Measurements from ENCODE around the gene TGFBR3. TPM values are rescaled to one million over a fixed set of nuclear protein-coding genes. Genes with fewer than 3 reads are reported as not detected.

TGFBR3 gene
- total RNA-seq, 1 donor from 2014 or later: 125 TPM

DNA sequence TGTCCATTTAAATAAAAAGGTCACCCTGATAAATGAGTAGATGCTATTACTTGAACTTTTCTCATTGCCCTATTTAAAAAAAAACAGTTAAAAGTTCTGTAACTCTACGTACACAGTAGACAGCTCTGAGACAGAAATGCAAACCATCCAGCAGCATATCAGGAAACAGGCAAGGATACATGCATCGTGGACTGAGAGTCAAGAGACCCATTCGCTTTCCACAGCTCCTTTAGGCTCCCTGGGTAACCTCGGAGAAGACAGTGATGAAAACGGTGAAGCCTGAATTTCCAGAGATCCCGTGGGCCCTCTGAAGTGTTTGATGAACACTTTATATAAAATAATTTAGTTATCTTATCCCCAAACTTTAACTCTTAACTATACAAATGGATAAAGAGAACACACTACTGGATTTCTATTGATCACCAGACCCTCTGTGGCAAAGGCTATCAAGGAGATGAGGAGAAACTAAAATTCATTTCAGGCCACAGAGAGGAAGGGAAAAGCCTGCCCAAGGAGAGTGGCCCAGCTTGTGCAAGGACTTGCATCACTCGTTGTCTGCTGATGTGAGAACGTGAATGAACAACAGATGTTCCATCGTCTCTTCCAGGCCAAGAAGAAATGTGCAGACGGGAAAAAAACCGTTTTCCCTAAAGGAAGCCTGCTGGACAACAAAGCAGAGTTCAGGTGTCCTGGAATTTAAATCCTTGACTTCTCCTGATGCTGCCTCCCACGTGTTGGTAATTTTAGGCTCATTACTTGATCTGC, 131.0 kb downstream of the TGFBR3 start:
- DNase-seq: peak; percentile 91

DNA sequence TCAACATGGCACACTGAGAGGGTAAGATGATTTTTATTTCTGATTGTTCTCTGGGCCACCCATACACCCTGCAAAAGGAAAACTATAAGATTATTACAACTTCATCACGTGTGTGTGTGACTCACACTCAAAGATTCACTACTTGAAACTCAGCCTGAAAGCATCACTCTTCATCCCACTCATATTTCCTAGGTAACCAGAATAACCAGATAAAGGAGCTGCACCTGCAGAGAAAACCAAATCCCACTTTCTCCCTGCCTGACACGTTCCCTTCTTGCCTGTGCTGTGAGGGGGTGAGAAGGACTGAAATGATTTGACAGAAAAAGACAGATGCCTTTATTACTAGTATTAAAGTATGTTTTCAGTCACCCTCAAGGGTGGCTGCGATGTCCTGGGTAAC, 131.6 kb downstream of the TGFBR3 start:
- DNase-seq: no peak

DNA sequence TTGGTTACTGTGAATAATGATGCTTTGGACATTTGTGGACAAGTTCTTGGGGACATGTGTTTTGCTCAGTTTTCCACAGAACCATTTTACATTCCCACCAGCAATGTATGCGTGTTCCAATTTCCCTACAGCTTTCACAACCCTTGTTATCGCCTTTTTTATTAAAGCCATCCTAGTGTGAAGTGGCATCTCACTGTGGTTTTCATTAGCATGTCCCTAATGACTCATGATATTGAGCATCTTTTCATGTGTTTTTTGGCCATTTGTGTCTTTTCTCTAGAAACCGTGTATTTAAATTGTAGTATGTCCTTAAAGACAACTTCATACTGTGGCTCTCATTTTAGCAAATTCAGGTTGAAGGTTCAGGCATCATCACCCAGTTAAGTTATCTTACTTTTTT, 132.1 kb downstream of the TGFBR3 start:
- DNase-seq: no peak

DNA sequence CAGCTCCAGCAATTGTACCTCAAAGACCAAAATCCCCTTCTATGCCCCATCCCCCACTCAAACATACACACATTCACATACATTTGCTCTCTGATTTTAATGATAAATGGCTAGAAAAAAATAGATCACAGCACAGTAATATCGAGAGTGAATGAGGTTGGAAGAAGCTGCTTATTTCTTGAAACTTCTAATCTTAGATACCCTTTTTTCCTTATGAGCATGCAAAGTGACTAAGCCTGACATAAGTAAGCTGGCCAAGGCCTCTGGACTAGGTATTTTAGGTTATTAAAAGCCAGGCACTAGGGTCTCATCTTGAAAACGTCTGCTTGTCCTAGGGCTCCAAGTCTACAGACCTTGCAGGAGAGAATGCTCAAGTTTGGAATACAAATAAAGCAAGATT, 133.6 kb downstream of the TGFBR3 start:
- DNase-seq: no peak

DNA sequence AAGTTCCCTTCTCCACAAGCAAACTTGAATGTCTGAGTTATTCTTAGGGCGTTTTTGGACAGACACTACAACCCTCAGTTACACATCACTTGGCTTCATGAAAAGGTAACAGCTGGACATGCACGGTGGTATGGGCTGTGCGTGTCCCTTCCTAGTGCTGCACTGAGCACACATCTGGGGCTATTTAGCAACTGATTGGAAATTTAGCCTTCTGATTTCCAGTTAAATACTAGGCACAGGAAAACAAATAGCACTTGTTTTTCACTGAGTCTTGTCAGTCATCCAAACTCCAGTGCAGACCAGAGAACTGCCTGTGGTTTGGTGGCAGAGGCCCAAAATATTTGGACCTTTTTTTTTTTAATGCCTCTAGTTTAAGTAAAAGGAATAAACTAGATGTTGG, 134.7 kb downstream of the TGFBR3 start:
- DNase-seq: peak; percentile 96

DNA sequence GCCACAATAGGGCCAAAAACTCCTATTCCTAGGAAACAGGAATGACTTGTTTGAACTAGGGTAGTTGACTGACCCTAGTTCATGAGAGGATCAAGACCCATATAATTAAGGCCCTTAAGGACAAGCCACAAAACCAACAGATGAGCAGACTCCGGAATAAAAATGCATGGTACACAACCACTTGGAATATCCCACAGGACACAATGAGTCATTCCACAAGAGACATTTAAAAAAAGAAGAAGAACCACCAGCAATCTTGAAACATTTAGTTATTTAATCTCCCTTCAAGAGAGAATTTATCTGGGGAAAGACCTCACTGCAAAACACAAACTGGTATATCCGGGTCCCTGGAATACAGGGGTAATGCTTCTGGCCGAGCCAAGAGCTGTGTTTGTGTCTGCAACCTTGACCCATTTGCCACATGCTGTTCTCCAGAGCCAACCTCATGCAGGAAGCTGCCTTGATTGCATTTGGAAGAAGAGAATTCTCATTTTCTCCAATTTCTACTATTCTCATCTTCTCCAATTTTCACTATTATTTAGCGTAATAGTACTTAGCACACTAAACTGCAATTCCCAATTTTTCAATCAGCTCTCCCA, 135.5 kb downstream of the TGFBR3 start:
- peak; percentile 76 for DNase-seq

DNA sequence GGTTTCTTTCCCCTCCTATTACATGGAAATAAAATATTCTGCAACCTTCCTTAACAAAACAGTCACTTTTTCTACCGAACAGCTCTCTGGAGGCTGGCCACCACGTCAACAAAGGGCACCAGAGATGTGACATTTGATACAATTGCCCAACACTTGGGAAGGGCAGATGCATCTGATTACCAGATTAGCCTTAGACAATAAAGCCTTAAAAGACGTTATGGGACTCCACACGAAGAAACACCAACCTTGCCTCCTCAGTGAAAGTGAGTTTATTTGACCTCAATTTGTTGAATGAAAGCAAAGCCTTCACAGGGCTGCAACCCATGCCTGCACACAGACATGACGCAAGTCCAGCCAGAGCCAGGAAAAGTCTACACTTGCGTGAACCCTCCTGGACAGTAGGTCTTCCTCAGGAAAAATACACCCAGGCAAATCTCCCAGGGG, 136.1 kb downstream of the TGFBR3 start:
- no peak for DNase-seq

DNA sequence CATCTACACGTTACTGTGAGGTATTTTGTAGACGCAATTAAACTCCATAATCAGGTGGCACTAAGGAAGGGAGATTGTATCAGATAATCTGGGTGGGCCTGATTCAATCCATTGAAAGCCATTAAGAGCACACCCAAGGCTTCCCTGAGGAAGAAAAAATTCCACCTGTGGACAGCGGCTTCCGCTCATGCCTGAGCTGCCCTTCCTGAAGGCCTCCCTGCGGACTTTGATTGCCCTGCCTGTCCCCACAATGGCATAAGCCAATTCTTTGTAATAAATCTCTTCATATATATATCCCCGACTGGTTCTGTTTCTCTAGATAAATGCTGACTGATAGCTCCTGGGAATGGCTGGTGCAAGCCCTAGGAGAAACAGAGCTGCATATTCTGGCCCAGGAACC, 138.3 kb downstream of the TGFBR3 start:
- DNase-seq: no peak

DNA sequence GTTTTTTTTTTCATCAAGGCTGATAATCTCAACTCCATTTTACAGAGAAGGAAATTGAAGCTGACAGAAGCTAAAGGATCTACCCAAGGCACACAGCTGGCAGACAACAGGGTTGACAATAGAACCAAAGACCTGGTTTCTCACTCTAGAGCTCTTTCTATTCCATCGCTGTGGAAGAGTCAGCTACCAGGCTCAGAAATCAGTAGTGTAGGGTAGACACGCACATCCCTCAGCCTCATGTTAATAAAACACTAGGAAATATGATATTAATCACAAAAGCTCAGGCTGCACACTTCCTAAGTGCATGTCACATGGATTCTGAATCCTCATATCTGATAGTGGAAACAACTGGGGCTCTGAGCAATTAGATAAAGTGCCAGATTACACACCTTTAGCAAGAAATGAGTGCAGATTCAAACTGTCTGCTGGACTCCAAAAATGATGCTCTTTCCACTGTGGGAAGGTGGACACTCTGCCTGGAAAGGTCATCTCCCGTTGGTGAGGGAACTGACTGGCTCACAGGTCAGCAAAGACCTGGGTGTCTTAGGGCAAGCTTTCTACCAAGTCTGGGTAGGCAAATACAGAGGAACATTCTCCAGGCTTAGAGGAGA, 139.1 kb downstream of the TGFBR3 start:
- no peak for DNase-seq

DNA sequence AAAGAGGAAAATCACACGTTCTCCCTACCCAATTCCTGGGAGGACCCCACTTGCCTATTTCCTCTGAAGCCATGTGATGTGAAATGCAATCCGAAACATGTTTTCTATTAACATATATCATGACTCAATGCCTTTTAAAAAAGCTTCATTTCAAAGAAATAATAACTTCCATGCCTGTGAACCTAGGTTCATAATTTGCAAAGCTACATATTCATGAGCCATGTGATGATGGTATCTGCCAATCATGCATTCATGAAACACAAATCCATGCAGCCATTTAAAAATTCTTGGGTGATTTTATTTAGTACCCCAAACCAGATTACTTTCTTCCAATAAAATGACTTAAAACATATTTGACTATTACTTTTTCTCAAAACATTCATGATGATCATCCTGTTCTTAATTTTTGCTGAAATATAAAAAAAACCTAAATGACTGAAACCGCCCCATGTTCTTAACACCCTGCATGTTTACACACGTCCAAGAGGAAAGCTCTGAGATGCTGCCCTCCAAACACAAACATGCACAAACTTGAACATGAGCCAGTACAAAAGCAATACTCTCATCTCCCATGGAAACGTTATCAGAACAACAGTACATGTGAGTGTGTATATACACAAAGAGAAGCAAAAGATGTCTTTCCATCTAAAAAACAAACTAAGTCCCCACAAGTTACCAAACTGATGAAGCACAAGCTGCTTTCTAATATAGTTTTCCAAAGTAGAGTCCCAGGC, 140.1 kb downstream of the TGFBR3 start:
- DNase-seq: peak; percentile 82

DNA sequence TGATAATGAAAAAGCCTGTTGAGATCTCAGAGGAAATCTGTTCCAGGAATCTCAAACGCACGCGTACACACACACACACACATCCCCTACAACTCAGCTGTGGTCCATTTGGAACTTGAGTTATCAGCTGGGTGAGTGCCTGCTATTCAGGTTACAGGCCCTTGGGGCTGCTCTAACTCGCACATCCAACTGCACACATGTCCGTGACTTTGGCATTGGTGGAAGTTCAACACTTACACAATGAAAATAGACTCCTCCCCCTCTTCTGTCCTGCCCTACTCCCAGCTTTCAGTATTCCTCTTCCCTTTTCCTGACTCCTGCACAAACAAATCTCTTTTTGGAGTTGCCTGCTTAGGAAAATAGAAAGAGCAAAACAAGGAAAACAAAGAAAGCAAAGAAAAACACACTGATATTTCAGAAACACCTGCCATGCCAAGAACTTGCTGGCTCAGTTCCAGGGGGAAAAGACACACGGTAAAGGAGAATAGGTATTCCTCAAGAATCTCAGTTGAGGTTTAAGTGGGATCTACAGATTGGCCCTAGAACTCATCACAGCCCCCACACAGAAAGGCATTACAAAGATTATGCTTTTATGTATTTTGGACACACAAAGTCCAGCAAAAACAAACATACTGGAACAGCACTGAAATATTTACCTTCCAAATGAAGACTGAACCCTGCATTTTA, 140.9 kb downstream of the TGFBR3 start:
- peak; percentile 97 for DNase-seq

DNA sequence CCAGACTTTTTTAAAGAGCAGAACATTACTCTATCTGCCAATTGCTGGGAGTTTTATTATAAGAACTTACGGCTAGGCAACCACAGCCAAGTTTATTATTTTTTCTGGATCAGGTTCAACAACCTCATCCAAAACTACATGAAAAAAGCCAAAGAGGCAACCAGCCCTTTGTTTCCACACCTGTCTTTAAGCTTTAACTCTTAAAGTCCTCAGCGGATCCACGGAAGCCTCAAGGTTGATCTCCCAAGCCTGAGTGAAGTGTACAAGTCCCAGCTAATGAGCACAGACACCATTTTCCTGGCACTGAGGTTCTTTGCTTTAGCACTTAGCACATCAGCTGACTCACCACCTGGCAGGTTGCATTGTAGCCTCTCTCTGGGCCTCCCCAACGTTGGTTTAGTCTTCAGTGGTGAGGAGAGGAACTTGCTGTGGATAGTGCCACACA, 143.1 kb downstream of the TGFBR3 start:
- DNase-seq: no peak

DNA sequence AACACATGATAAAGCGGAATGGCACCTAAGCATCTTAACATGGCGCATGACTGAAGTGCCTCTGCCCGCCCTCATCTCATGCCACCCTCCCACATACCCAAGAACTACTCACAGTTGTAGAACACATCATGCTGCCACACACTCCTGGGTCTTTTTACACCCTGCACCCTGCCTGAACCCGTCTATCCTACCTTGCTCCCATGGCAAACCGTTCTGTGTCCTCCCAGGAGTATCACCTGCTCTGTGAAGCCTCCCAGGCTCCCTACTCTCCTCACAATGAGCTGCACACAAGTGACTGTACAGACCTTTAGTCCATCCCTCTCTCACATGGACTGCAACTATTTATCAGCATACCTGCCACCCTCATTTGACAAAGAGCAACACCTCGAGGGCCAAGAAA, 144.0 kb downstream of the TGFBR3 start:
- DNase-seq: no peak

DNA sequence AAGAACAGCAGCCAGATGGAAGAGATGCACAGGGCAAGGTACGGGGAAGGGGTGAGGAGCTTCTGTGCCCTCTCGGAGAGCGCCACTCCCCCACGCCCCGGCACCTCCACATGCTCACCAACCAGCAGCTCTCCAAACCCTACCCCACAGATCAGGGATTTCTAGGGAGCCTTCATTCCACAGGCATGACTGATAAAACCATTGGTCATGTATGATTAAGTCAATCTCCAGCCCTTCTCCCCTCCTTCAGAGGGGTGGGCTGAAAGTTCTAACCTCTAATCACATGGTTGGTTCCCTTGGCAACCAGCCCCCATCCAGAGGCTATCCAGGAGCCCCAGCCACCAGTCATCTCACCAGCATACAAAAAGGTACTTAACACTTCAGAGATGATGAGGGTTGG, 144.7 kb downstream of the TGFBR3 start:
- DNase-seq: no peak

DNA sequence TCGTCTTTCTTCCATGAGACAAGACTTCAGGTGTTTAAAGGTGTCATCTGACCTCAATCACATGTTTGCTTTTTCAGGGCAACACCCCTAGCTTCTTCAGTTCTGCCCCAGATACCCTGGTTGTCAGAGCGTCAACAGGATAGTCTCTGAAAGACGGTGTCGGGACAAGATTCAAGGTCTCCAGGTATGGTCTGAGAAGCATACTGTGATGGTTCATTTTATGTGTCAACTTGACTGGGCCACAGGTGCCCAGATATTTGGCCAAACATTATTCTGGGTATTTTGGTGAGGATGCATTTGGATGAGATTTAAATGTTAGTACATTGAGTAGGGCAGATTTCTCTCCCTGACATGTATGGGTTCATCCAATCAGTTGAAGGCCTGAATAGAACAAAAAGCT, 148.3 kb downstream of the TGFBR3 start:
- DNase-seq: no peak

DNA sequence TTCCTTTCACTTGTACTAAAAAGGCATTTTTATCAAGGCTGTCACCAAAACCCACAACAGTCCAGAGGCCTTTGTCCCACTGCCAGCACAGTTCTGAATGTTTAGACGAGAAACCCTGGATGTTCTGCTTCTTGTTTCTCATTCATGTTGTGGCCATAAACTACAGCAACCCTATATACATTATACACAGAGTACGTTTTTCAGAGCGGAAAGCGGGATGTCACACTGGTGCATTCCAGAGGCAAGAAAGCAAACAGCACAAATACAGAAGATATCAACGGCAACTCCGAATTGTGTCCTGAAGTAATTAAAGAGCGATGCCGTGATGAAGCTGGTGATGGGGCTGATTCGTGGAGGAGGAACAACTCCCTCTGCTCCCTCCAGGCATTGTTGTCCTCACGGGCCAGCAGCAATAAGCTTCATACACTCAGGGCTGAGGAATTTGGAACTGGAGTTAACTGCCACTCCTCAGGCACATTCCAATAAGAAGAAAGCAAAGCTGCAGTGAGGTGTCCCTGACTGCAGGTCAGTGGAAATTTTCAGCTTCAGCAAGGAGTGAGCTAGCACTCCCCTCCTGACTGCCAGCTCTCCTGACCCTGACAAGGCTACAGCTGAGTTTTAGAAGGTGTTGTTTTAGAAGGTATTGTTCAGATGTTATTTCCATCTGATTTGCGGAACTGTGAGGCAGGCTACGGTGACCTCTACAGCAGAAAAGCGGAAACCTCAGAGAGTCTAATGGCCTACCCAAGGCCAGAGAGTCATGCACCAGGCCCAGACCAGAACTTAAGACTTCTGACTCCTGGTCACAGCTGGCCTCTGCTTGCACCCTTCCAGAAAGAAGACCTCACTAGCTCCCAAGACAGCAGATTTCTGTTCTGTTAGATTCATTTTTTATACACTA, 149.0 kb downstream of the TGFBR3 start:
- peak; percentile 87 for DNase-seq

DNA sequence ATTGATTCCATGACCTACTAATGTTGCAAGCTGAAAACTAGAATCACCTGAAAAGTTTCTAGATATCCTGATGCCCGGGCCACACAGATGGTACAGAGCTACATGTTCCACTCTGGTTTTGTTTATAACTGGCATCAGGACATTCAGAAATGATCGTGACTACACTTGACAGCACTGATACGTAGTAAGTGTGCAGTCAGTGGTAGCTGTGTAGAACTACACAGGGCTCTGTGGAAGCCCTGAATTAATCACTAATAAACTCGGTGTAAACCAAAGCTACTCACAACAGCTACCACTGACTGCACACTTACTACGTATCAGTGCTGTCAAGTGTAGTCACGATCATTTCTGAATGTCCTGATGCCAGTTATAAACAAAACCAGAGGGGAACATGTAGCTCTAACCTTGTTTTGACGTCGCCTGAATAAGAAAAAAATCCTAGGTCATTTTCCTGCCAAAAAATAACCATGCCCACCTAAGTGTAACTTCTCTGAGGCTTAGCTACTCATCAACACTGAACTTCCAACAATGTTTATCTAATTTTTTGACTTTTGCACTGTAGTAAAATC, 149.7 kb downstream of the TGFBR3 start:
- DNase-seq: no peak

DNA sequence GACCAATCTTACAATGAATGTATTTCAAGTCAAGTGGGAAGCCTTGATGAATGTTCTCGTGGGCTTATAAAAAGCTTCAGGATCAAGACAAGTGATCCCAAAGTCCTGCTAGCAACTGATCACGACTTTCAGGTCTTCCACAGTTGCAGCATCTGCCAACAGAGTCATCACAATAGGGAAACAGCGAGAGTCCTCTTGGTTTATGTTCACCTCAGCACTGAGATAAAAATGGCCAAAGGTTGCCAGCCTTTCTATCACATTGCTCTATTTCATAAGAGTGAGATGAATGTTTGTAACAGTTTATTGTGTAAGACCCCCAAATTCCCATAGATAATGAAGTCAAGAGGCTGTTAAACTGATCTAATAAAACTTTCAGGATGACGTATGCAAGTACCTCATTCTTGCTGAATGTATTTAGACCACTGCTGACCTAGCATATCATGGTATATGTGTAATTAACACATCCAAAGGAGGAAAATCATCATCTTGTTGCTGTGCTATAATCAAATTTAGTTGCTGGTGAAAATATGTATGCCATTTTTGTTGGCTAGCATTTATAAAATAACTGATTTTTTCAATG, 150.6 kb downstream of the TGFBR3 start:
- no peak for DNase-seq

DNA sequence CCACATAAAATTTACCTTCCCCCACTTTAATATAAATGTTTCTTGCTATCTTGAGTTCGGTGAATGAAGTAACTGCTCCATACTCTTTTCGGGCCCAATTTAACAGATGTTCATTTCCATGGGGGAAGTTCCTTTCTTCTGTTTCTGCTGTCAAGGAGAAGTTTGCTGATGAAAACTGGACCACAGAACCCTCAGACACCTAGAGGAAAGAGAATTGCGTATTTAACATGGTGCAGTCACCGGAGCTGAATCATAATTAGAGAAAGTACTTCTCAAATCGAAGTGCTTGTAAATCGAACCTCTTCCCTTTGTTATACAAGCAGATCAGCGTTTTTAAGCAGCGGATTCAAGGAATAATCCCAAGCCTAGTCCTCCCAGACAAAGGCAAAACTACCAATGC, 151.2 kb downstream of the TGFBR3 start:
- DNase-seq: no peak

DNA sequence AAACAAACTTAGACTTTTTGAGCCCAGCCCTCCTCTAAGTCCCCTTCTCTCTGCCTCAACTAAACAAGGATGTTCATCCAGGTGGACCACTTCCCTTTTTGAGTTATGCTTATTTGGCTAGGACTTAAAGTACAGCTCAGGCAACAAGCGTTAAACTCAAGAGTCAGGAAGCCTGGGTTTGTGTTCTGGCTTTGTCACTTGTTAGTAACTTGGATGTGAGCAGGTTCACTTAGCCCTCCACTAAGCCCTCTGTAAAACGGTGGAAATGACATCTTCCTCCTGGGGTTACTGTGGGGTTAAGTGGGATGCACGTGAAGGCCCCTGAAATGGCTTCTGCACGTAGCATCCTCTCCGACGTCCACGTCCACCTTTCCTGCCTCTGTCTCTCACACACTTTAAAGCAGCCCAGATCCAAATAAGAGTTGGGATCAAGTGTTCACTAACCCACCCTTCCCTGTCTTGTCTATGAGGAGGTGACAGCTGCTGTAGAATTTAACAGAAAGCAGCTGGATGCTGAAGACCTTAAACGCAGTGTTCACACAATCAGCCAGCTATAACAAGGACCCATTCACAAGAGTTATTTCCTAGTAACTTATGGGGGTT, 152.7 kb downstream of the TGFBR3 start:
- DNase-seq: no peak

Data from skin of body (tissue), 2 donors.